ENCODE measurements around the gene SLC1A2. TPM values are rescaled to one million over a fixed set of nuclear protein-coding genes. Genes with fewer than 3 reads are reported as not detected.

The SLC1A2 gene
- polyA plus RNA-seq, 1 experiment, result 0.60 TPM

GRCh38 chr11:35359321-35360054 is 59.9 kb downstream of the SLC1A2 start:
- H3K36me3 ChIP-seq (ENCODE audit: control insufficient read depth, insufficient read depth, low read length), result no peaks in the 10 kb centered on the region
- ChIA-PET POLR2A (no interaction called here), CTCF (interaction anchor here (0.8 kb wide), 1 partner anchor 12 kb away, joined by 3 read pairs; no protein-coding TSS in a partner anchor)
- no peak overlapping the region for H3K4me3 ChIP-seq (ENCODE audit: low read depth, low read length)
- no peak for DNase-seq (ENCODE audit: low read depth)
- TF ChIP-seq CTCF (IDR thresholded peaks at IDR 0.05; ENCODE audit: insufficient read depth, low read depth, low read length), result no peak
- no peaks in the 10 kb centered on the region for H3K27me3 ChIP-seq (ENCODE audit: control insufficient read depth, insufficient read depth, low read length)

GRCh38 chr11:35358391-35358790 is 61.0 kb downstream of the SLC1A2 start:
- no peak overlapping the region for H3K4me3 ChIP-seq (ENCODE audit: low read depth, low read length)
- no peaks in the 10 kb centered on the region for H3K36me3 ChIP-seq (ENCODE audit: control insufficient read depth, insufficient read depth, low read length)
- POLR2A ChIA-PET, result no interaction called here
- H3K27me3 ChIP-seq (ENCODE audit: control insufficient read depth, insufficient read depth, low read length), result no peaks in the 10 kb centered on the region
- DNase-seq (ENCODE audit: low read depth), result no peak
- CTCF ChIA-PET, result no interaction called here
- TF ChIP-seq CTCF (IDR thresholded peaks at IDR 0.05; ENCODE audit: insufficient read depth, low read depth, low read length), result no peak

GRCh38 chr11:35357923-35358322 is 61.4 kb downstream of the SLC1A2 start:
- Histone ChIP-seq H3K27me3 (ENCODE audit: control insufficient read depth, insufficient read depth, low read length) (no peaks in the 10 kb centered on the region), H3K36me3 (ENCODE audit: control insufficient read depth, insufficient read depth, low read length) (no peaks in the 10 kb centered on the region), H3K4me3 (ENCODE audit: low read depth, low read length) (no peak overlapping the region)
- CTCF ChIA-PET, result no interaction called here
- DNase-seq (ENCODE audit: low read depth), result no peak
- POLR2A ChIA-PET, result no interaction called here
- TF ChIP-seq CTCF (IDR thresholded peaks at IDR 0.05; ENCODE audit: insufficient read depth, low read depth, low read length), result no peak

GRCh38 chr11:35355102-35355749 is 64.1 kb downstream of the SLC1A2 start:
- no peak for TF ChIP-seq CTCF (IDR thresholded peaks at IDR 0.05; ENCODE audit: insufficient read depth, low read depth, low read length)
- Histone ChIP-seq H3K4me3 (ENCODE audit: low read depth, low read length) (no peak overlapping the region), H3K36me3 (ENCODE audit: control insufficient read depth, insufficient read depth, low read length) (no peaks in the 10 kb centered on the region), H3K27me3 (ENCODE audit: control insufficient read depth, insufficient read depth, low read length) (no peaks in the 10 kb centered on the region)
- CTCF ChIA-PET, result interaction anchor here (1.4 kb wide), 1 partner anchor 50 kb away, joined by 3 read pairs; no protein-coding TSS in a partner anchor
- POLR2A ChIA-PET, result no interaction called here
- DNase-seq (ENCODE audit: low read depth), result no peak

- ChIA-PET CTCF (no interaction called here), POLR2A (no interaction called here)
- Histone ChIP-seq H3K4me3 (ENCODE audit: low read depth, low read length) (no peak overlapping the region), H3K36me3 (ENCODE audit: control insufficient read depth, insufficient read depth, low read length) (no peaks in the 10 kb centered on the region), H3K27me3 (ENCODE audit: control insufficient read depth, insufficient read depth, low read length) (no peaks in the 10 kb centered on the region)
- peak; percentile 28 for DNase-seq (ENCODE audit: low read depth)
- no peak for TF ChIP-seq CTCF (IDR thresholded peaks at IDR 0.05; ENCODE audit: insufficient read depth, low read depth, low read length)
These were observed 64.7 kb downstream of the SLC1A2 start for GRCh38 chr11:35354644-35355043.
